Right atrium auricular region (tissue), 2 donors: ENCODE results near the gene GAS2L2. TPM values are rescaled to one million over a fixed set of nuclear protein-coding genes. Genes with fewer than 3 reads are reported as not detected.
"Not testable (repeated sequence)": the region's sequence is repeated elsewhere in the genome, so short reads cannot be mapped to it uniquely, and the experiment has no call there.

Experiments
- DNase-seq: peaks from one replicate; pipeline ENCODE4 v3.0.0-alpha.2; 2019; ENCODE audit warnings: low spot score
- H3K27ac ChIP-seq, 2 donors: fragments of 200-600 bp; sonication (generic); 1 replicate in 1 of 2; 2 replicates in 1 of 2; pipeline ENCODE4 v1.5.1; 2016 to 2019
- H3K27me3 ChIP-seq, 2 donors: fragments of 200-600 bp; sonication (generic); one replicate each; pipeline versions ENCODE4 v1.5.1 to v1.6.0; 2017 to 2019
- H3K36me3 ChIP-seq: fragments of 200-600 bp; sonication (generic); one replicate; pipeline ENCODE4 v1.5.1; 2016
- H3K4me1 ChIP-seq, 2 donors: fragments of 200-600 bp; sonication (generic); one replicate each; pipeline versions ENCODE4 v1.5.1 to v1.6.0; 2017 to 2019
- H3K4me3 ChIP-seq, 2 donors: fragments of 200-600 bp; sonication (generic); 1 replicate in 1 of 2; 2 replicates in 1 of 2; pipeline ENCODE4 v1.5.1; 2017 to 2019; ENCODE audit warnings: mild to moderate bottlenecking in 1 of 2, moderate library complexity in 1 of 2
- H3K9me3 ChIP-seq, 2 donors: fragments of 200-600 bp; sonication (generic); one replicate each; pipeline ENCODE4 v1.5.1; 2019
- total RNA-seq, 2 donors: library from RNA; depleted of rRNA; stranded (reverse); fragments of >200 nt; gene quantifications; one replicate each; pipeline ENCODE4 v1.1.0, GENCODE V29; 2016
- TF ChIP-seq, protein P1 (sequence below), 2 donors: fragments of 200-600 bp; sonication (generic); IDR thresholded peaks; one replicate each; pipeline ENCODE4 v1.5.1; 2019; ENCODE audit warnings: antibody characterized with exemption in 2 of 2

The GAS2L2 gene
- total RNA-seq, 2 donors from 2014 or later, result not detected

DNA sequence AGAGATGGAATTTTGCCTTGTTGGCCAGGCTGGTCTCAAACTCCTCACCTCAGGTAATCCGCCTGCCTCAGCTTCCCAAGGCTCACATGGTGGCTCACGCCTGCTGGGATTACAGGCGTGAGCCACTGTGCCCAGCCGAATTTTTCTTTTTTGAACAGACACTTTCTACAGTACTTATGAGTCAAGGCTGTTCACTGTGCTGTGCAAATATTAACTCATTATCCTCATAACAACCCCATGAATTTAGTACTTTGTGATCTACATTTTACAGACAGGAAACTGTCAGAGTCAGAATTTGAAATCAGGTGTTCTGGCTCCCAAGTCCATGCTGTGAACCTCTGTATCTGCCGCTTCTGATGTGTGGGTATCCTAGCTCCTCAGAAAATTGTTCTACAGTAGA lies 47.3 kb downstream of the GAS2L2 start:
- H3K9me3 ChIP-seq, result no peaks in the 10 kb centered on the region
- no peak overlapping the region for H3K27ac ChIP-seq
- H3K27me3 ChIP-seq, result no peaks in the 10 kb centered on the region
- no peak for DNase-seq
- no peak overlapping the region for H3K4me3 ChIP-seq
- H3K4me1 ChIP-seq, result peaks cover 0 to 25% of the 10 kb centered on the region in 2 donors
- H3K36me3 ChIP-seq, result peaks cover 10% of the 10 kb centered on the region
- TF ChIP-seq, protein P1, sequence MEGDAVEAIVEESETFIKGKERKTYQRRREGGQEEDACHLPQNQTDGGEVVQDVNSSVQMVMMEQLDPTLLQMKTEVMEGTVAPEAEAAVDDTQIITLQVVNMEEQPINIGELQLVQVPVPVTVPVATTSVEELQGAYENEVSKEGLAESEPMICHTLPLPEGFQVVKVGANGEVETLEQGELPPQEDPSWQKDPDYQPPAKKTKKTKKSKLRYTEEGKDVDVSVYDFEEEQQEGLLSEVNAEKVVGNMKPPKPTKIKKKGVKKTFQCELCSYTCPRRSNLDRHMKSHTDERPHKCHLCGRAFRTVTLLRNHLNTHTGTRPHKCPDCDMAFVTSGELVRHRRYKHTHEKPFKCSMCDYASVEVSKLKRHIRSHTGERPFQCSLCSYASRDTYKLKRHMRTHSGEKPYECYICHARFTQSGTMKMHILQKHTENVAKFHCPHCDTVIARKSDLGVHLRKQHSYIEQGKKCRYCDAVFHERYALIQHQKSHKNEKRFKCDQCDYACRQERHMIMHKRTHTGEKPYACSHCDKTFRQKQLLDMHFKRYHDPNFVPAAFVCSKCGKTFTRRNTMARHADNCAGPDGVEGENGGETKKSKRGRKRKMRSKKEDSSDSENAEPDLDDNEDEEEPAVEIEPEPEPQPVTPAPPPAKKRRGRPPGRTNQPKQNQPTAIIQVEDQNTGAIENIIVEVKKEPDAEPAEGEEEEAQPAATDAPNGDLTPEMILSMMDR (IDR thresholded peaks at IDR 0.05), result no peak

DNA sequence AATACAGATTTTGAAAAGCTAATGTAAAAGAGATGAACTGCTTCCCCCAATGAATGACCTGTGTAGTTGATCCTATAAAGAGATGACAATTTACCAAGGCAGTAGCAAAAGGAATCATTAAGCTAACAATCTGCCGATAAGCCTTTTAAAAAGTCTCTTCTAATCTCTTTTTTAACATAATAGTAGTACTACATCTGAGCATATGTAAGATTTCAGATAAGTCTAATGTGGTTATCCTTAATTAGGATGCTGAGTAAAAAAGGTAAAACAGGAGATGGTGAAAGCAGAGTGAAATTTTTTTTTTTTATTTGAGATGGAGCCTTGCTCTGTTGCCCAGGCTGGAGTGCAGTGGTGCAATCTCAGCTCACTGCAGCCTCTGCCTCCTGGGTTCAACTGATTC lies 47.8 kb downstream of the GAS2L2 start:
- Histone ChIP-seq H3K27ac (no peak overlapping the region), H3K9me3 (no peaks in the 10 kb centered on the region), H3K4me1 (peaks cover 0 to 24% of the 10 kb centered on the region in 2 donors), H3K4me3 (no peak overlapping the region), H3K36me3 (peaks cover 5% of the 10 kb centered on the region), H3K27me3 (no peaks in the 10 kb centered on the region)
- TF ChIP-seq, protein P1 (IDR thresholded peaks at IDR 0.05), result no peak
- no peak for DNase-seq

DNA sequence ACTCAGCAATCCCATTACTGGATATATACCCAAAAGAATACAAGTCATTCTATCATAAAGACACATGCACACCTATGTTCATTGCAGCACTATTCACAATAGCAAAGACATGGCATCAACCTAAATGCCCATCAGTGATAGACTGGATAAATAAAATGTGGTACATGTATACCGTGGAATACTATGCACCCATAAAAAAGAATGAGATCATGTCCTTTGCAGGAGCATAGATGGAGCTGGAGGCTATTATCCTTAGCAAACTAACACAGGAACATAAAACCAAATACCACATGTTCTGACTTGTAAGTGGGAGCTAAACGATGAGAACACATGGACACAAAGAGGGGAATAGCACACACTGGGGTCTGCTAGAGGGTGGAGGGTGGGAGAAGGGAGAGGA lies 49.7 kb downstream of the GAS2L2 start:
- not testable (repeated sequence) for DNase-seq

DNA sequence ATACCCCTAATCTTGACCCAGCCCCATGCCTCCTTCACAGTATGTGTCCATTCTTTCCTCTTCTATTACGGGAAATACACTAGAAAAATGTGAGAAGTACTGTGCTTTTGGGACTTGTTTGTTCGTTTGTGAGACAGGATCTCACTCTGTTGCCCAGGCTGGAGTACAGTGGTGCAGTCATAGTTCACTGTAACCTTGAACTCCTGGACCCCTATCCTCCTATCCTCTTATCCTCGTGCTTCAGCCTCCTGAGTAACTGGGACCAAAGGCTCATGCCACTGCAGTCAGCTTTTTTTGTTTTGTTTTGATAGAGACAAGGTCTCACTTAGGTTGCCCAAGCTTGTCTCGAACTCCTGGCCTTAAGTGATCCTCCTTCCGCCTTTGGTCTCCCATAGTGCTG lies 51.5 kb downstream of the GAS2L2 start:
- H3K36me3 ChIP-seq, result no peaks in the 10 kb centered on the region
- TF ChIP-seq, protein P1 (IDR thresholded peaks at IDR 0.05), result no peak

More for the DNA sequence above, 49.7 kb downstream of the GAS2L2 start:
- H3K4me1 ChIP-seq, H3K36me3 ChIP-seq, H3K4me3 ChIP-seq, H3K27me3 ChIP-seq, H3K9me3 ChIP-seq, H3K27ac ChIP-seq: not testable (repeated sequence)

DNA sequence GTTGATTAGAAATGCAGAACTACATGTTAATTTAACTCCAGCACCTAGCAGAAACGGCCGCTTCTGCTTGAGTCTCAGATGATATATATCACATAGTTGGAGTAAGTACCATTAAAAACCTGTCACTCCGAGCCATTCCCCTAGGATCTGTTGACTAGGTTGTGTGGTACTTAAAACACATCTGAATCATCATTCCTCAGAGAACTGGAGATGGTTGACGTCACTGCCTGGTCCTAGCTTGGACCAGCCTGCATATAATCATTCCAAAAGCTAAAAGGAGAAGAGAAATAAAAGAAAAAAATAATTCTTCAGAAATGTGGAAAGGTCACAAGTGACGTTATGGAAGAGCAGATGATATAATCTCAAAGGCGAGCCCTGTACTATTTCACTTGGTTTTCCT lies 52.9 kb downstream of the GAS2L2 start:
- Histone ChIP-seq H3K4me1 (peaks cover 0 to 8% of the 10 kb centered on the region in 2 donors), H3K27me3 (no peaks in the 10 kb centered on the region), H3K27ac (no peak overlapping the region), H3K9me3 (no peaks in the 10 kb centered on the region), H3K4me3 (no peak overlapping the region), H3K36me3 (peaks cover 4% of the 10 kb centered on the region)
- TF ChIP-seq, protein P1 (IDR thresholded peaks at IDR 0.05), result no peak
- DNase-seq, result no peak

More for the DNA sequence above, 51.5 kb downstream of the GAS2L2 start:
- no peaks in the 10 kb centered on the region for H3K27me3 ChIP-seq
- H3K27ac ChIP-seq, result no peak overlapping the region
- H3K4me1 ChIP-seq, result no peaks in the 10 kb centered on the region
- DNase-seq, result no peak
- no peaks in the 10 kb centered on the region for H3K9me3 ChIP-seq
- no peak overlapping the region for H3K4me3 ChIP-seq

DNA sequence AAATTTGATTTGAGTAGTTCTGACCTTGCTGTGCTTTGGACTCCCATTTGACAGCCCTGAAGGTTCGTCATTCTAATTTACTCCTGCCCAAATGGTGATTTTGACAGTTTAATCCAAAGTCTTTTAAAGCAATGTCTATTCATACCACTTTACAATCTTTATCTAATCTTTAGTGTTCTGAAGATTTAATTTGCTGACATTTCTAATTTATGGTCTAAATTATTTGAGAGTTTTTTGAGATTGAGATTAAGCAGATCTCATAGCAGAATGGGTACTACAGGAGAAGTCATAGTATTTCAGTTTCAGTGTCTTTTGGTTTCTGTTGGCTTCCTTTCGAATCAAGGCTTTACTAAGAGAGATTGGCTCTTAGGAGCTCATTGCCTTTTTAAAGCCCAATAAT lies 54.2 kb downstream of the GAS2L2 start:
- TF ChIP-seq, protein P1 (IDR thresholded peaks at IDR 0.05), result no peak
- Histone ChIP-seq H3K4me3 (no peak overlapping the region), H3K4me1 (peaks cover 0 to 16% of the 10 kb centered on the region in 2 donors), H3K27me3 (no peaks in the 10 kb centered on the region), H3K36me3 (peaks cover 18% of the 10 kb centered on the region), H3K27ac (no peak overlapping the region), H3K9me3 (no peaks in the 10 kb centered on the region)
- no peak for DNase-seq
